GM19238 (cell line): ENCODE measurements around the gene NKAIN4.

Experiments used
- DNase-seq: peaks from one replicate; pipeline ENCODE4 v3.0.0; 2011; ENCODE audit warnings: low spot score; ENCODE audit not compliant: insufficient read length

The NKAIN4 gene

DNA sequence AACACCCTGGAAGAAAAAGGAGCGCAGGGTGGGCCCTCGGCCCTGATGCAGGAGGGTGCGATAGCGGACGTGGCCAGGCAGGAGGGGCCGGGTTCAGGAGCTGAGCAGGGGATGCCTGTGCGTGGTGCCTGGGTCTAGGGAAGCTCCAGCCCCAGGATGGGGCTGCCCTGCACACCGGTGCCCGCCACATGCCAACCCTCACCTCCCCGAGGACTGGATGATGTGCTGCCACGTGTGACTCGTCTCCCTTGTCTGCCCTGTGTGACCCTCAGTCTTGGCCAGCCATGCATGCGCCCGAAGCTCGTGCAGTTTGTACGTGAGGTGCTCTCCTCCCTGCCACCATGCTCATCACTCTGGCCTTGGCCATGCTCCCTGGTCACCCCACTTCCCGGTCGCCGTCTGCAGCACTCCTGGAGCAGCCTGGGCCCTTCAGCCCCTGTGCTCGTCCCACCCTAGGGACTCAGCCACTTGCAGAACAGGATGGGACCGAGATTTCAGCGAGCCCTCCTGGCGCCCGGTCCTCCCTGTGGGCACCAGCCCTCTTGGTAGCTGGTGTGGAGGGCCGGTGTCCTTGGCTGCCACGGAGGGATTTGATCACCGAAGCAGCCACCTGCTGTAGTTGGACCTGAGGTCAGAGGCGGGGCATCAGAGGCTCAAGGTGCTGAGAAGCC lies 34.5 kb upstream of the NKAIN4 start:
- DNase-seq, result no peak

DNA sequence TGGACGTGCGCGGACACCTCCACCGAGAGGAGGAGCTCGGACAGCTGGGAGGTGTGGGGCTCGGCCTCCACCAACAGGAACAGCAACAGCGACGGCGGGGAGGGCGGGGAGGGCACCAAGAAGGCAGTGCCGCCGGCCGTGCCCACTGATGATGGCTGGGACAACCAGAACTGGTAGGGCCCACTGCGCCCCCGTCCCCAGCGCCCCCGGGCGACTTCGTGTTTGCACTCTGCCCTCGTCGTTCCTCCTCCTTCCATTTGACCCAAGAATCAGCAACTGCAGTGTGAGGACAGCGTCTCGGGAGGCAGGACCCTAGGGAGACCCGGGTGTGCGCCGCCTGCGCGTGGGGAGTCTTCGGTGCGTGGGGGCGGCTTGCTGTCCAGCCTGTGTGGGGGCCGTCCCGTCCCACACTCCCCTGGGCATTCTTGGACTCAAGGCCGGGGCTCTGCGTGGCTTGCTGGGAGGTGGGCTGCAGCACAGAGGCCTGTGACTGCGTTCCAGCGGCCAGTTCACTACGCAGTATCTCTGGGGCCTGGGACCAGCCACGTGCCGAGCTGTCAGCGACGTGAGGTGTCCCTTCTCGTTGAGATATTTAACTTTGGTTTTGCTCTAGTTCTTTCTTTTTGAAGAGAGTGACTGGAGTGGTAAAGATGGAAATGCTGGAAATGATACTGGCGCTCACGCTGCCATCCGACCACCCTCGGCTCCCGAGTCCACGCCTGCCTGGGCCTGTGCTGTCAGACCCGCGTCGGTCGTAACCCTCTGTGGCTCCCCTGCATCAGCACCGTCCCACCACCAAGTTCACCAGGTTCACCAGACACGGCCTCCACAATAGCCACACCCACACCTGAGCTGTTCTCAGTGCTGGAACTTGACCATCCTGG lies 33.7 kb upstream of the NKAIN4 start:
- no peak for DNase-seq

DNA sequence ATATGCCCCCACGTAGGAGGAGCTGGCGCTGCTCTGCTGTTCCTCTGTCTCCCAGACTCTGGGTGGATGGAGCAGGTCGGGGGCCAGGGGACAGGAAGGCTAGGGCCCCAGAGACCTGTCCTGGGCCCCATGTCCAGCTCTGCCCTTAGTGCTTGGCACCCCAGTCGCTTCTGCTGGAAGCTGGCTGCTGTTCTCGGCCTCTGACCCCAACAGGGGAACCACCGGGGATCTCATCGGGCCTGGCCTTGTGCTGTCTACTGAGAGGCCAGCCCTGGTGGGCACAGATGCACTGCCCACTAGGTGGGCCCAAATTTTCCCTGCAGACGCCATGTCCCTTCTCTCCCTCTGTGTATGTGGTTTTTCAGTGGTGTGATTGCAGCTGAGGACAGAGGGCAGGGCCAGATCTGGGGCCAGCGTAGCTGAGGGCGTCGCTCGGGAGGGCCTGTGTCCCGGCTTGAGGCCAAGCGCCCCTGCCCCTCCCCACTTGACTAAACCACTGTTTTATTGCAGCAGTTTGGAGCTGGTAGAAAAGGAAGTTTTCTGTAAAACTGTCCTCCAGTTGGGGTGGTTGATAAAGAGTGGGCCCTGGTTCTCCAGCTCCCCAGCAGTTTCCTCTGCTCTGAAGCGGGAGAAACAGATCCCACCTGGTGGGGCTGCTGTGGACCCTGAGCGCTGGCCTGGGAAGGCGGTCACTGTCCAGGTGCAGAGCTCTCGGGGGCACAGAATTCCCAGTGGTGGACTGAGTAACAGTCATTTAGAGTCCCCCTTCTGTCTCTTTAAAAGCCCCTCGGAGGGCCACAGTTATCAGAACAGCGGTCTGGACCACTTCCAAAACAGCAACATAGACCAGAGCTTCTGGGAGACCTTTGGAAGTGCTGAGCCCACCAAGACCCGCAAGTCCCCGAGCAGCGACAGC lies 32.8 kb upstream of the NKAIN4 start:
- DNase-seq, result no peak

DNA sequence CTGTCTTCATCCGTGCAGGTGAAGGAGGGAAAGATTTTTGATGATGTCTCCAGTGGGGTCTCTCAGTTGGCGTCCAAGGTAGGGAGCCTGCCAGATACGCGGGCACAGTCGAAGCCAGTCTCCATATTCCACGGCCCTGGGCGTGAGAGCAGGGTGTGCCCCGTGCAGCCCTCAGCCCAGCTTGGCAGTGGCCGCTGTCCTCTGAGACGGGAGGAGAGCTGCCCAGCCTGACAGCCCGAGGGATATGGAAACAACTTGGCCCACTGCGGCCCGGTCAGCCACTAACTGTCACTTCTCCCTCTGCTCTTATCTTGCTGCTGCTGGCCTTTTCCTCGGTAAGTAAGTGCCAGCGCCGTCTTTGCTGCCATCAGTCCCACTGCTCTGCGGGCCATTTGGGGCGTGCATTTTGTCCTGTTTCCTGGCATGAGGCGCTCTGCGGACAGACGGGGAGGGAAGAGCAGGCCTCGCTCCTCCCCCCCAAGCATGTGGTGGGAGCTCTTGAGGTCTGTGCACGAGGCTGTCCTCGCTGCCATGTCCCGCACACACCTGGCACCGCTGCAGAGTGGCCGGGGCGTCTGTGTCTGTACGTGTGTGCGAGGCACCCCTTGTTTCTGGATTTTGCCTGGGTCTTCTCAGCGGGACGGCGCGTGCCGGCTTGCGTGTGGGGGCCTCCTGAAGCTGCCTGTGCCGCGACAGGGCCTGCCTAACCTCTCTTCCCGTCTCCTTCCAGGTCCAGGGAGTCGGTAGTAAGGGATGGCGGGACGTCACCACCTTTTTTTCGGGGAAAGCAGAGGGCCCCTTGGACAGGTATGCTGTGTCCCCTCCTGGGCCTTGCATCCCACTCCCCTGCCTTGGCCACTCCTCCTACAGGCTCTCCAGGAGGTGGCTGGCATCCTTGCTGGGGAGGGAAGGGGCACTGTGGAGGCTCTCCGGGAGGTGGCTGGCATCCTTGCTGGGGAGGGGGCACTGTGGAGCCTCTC lies 31.7 kb upstream of the NKAIN4 start:
- DNase-seq, result no peak

DNA sequence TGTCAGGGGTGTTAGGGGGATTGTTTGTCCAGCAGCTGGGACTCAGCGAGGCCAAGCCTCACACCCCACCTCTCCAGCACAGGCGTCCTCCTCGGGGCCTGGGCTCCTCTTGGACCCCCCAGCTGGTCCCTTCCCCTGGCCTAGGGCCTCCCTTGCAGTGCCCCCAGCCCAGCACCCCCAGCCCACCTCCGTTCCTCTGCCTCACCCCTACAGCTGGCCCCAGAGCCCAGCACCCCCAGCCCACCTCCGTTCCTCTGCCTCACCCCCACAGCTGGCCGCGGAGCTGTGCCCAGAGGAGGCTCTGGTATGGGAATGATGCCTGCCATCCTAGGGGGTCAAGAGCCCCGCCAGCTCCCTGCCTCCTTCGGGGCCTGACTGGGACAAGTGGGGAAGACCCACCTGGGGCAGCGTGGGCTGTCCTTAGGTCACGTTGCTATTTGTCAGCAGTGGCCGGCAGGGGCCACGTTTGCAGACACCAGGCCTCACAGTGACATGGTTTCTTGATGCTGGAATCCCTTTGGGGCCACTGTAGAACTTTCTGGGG lies 30.8 kb upstream of the NKAIN4 start:
- no peak for DNase-seq

DNA sequence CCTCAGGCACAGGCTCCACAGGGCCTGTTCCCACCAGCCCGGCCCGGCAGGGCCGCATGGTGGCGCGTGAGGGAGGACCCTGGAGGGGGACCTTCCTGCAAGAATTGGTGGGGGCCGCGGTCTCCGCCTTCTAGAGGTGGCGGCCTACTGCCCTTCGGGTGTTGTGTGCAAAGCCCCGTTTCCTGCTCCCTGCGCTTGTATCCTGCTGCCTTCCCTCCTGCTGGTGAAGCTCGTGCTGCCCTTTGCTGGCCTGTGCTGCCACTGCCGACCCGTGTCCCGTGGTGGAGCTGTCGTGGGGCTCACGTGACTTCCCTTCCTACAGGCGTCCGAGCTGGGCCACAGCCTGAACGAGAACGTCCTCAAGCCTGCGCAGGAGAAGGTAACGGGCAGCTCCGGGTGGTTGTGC lies 30.3 kb upstream of the NKAIN4 start:
- no peak for DNase-seq

DNA sequence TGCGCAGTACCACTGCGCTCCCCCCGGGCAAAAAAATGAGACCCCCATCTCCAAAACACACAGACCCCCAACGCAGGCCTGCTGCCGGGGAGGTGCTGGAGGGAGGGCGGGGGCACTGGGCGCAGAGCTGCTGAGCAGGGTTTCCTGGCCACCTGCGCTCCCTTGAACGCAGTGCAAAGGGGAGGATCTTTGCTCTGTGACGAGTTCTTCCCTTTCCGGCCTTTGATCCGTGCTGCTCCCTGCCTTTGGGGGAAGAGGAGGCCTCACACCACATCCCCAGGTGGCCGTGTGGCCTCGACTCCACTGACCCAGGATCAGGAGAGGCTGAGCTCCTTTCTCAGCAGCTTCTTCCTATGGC lies 29.8 kb upstream of the NKAIN4 start:
- DNase-seq, result no peak

DNA sequence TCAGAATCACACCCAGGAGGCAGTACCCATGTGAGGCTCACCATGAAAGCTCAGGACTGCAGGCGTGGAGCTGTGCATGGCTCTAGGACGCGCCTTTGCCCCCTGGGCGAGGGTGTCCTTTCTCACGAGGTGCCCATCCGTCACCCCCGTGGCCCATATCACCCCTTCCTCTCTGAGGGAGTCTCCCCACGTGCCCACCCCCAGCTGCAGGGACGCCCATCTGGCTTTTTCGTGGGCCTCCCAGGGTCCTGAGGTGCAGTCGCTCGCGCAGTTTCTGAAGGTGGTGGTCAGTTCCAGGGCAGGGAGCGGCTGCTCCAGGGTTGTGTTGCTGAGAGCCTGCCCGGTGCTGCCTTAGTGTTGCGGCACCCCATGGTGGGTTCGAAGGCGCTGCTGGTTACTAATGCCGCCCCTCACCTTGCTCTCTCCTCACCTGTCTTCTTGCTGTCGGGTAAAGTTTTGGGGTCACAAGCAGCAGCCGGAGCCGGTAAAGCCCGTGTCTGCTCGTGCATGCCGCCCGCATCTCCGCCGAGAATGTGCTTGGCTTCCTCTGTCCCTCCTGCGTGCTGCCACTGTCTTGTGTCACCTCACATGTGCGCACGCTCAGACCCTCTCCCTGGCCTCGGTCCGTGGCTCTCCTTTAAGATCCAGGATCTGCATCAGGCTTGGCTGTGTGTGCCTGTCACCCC lies 29.3 kb upstream of the NKAIN4 start:
- DNase-seq, result no peak

DNA sequence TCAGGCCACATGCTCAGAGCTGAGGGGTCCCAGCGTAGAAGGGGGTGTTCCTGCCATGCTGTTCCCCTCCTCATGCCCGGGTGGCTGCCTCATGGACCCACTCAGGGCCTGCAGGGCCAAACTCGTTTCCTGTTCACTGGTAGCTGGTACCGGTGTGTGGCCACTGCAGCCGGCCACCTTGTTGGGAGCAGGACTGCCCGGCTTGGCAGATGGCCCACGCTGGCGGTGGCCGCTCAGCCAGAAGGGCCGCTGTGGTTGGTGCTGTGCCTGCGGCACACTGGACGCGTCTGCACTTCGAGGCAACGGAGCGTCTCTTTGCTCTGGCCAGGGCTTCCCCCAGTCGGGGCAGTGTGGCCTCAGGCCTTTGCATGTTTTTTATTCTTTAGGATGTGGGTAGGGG lies 28.7 kb upstream of the NKAIN4 start:
- no peak for DNase-seq

DNA sequence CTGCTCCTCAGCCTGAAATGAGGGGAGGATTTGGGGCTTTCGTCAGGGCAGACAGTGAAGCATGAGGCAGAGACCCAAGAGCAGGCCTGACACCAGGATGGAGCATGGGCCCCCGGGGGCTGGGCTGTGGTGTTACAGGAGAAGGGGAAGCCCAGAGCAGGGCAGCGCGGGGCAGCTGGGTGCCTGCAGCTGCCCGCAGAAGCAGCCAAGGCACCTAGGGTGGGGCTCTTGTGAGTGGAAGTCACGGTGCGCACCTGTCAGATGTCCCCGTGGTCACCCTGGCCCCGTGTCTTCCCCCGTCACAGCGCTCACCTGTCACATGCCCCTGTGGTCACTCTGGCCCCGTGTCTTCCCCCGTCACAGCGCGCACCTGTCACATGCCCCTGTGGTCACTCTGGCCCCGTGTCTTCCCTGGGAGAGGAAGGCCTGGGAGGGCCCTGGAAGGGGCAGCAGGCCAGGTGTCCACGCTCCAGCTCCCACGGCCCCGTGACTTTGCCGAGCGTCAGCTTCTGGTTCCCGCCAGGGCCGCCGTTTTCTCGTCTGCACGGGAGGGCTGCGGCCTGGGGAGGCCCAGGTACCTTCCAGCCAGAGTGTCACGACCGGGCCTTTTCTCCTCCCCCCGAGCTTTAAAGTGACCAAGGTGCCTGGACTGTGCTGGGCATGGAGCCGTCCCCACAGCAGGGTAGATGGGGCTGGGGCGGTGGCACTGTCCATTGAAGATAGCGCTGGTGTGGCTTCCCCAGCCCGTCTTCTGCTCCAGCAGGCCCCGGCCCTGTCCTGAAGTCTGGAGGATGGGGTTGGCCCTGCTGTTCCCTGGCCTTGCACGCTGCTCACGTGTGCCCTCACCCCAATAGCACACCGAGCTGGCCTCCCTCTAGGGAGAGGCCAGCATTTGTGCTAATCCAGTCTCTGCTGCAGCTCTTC lies 27.7 kb upstream of the NKAIN4 start:
- DNase-seq, result no peak

DNA sequence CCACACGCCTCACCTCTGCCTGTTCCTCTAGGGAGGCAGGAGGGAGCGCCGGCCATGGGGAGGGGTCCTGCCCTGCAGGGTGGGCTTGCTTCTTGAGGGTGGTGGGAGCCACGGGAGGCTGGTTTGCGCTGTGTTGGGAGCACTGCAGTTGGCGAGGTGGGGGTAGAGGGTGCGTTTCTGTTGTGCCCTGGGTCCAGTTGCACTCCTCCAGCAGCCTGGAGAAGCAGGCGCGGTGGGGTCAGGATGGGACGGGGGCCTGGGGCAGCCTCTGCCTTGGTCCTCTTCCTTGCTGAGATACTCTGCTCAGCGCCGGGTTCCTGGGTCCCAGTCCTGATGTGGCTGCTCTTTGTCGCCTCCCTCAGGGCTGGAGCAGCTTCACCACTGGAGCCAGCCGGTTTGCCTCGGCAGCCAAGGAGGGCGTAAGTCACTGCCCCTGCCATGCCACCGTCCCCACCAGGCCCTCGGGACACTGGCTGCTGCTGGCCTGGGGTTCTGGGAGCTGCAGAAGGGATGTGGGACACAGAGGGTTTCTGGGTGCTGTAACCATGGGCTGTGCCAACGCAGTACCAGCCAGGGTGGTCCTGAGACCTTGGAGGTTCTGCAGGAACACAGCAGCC lies 26.8 kb upstream of the NKAIN4 start:
- no peak for DNase-seq

DNA sequence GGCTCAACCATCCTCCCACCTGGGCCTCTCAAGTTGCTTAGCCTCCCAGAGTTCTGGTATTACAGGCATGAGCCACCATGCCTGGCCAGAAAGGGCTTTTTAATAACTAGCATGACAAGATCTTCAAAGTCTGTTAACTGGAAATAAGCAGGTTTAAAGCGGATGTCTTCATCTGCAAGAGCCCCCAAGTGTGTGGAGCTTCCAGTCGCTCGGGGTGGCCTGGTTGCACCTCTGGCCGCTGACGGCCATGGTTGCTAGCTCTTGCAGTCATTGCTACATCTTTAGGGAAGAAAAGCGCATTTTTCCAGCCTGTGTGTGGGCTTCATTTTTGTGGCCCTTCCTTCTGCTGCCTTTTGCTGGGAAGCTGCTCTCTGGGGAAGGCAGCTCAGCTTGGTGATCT lies 26.1 kb upstream of the NKAIN4 start:
- no peak for DNase-seq

DNA sequence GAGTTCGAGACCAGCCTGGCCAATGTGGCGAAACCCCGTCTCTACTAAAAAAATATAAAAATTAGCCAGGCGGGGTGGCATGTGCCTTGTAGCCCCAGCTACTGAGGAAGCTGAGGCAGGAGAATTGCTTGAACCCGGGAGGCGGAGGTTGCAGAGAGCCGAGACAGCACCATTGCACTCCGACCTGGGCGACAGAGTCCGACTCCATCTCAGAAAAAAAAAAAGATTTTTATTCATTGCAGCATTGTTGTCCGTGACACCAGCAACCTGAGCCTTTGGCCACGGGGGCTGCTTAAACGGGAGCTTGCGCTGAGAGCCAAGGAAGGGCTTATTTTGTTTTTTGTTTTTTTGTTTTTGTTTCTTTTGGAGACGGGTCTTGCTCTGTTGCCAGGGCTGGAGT lies 25.7 kb upstream of the NKAIN4 start:
- DNase-seq, result no peak

DNA sequence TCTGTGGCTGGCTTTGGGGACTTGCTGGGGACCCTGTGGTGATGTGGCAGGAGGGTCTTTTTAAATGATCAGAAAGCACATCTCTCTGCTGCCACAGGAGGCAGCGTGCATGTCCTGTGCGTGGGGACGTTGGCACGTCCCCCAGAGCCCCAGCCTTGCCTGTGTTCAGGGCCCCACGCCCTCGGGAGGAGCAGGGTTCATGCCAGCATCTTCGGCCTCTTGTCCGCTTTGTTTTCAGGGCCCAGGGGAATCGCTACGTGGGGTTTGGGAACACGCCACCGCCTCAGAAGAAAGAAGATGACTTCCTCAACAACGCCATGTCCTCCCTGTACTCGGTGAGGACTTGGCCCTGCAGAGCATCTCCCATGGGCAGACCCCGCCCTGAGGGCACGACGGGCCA lies 24.4 kb upstream of the NKAIN4 start:
- no peak for DNase-seq

DNA sequence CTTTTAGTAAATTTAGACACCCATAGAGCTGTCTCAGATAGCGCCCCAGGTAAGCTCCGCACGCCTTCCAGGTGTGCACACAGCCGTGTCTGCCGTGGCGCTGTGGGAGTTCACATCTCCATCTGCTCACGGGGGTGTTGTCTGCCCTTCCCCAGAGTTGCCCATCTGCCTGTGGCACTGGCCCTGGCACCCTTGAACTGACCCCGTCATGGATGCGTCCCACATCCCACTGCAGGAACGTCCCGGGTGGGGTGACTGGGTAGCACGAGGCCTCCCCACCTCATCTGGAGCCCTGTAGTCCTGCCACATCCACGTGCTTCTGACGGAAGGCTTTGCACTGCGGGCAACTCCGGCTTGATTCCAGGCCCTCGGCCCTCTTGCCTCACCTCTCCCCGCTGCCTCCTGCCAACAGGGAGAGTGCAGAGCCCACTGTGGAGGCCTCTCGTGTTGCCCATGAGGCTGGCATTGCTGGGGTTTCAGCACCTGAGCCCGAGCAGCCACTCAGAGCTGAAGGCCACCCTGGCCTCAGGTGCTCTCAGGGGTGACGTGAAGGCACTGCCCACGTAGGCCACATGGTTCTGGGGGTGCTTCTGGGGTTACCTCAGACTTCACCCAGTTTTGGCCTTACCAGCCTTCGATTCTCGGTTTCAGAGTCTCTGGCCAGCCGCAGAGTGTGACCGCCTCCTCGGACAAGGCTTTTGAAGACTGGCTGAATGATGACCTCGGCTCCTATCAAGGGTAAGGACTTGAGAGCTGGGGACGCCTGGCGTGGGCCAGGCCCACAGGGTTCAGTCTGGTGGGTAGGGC lies 23.4 kb upstream of the NKAIN4 start:
- DNase-seq, result no peak

DNA sequence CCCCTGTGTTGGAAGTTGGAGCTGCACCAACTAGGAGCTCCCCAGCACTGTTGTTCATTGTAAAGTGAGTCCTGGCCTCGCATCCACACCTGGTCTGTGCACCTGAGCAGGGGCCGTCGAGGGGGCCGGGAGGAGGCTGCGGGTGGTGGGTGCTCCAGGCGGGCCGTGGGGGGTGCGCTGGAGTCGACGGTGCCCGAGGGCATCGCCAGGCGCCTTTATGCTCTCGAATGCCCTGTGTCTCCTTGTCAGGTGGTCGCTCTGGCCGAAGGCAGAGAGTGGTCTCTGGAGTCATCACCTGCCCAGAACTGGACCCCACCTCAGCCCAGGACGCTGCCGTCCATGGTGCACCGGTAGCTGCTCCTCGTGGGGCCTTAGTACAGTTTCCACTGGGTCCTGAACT lies 22.7 kb upstream of the NKAIN4 start:
- no peak for DNase-seq

DNA sequence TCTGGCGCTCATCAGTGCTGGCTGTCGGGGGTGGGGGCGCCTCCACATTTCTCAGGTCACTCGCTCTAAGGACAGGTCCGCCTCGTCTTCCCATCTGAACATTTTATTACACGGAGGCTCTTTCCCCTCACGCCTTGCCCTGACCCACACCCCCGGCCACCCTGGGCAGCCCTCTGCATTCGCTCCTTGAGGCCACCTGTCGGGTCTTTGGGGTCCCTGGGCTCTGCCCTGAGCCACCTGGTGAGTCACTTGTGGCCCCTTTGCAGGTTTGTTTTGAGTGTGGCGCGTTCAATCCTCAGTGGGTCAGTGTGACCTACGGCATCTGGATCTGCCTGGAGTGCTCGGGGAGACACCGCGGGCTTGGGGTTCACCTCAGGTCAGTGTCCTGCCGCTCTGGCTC lies 21.6 kb upstream of the NKAIN4 start:
- no peak for DNase-seq
